ENCODE data around the gene SLC66A1. TPM values are rescaled to one million over a fixed set of nuclear protein-coding genes. Genes with fewer than 3 reads are reported as not detected.
A peak's percentile ranks its signal among the peaks of the same experiment; 100 is the strongest.

SLC66A1 gene
- total and polyA plus RNA-seq, 7 experiments from 2014 or later, result 1.3 to 8.4 (median 6.6) TPM

DNA sequence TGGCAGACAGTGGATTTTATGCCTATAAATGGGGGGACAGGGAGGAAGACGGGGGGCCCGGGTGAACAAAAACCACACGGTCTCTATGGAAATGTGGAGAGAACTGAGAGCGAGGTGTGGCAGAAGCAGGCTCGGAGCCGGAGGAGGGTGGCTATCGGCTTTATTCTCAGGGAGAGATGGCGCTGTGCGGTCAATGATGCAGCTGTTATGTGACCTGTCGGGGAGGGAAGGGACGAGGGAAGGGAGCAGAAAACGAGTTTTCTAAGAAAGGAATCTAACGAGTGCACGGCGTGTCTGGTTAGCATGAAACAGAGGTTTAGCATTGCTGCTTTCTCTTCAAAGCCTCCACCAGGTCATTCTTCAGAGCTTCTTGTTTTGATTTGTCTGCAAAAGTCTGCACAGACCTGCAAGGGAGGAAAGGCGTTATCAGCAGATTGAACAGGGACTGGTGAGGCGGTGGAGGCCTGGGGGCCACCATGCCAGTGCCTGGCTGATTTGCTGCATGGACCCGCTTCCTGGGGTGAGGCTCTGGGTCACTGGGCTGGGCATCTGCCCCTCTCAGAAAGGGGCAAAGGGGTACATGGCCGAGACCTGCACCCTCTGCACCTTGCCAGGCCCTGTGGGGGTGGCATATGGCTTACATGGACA, 27.2 kb downstream of the SLC66A1 start:
- no peak for DNase-seq
- H3K9me3 ChIP-seq (ENCODE audit: control insufficient read depth in 2 of 3, low read length in 3 of 3), result no peaks in the 10 kb centered on the region
- H3K27me3 Mint-ChIP-seq, result no peaks in the 10 kb centered on the region
- ChIA-PET CTCF (interaction anchor here (0.7 kb wide), 1 partner anchor 302 kb away, joined by 3 read pairs; no protein-coding TSS in a partner anchor), POLR2A (no interaction called here)
- no peak overlapping the region for H3K4me3 Mint-ChIP-seq
- H3K27me3 ChIP-seq (ENCODE audit: control insufficient read depth in 2 of 2, insufficient read depth in 2 of 2, low read length in 2 of 2), result no peaks in the 10 kb centered on the region
- H3K27ac ChIP-seq (ENCODE audit: low read depth, low read length), result no peak overlapping the region
- intact Hi-C loops (cut with micrococcal nuclease), result no loop called here
- no peaks in the 10 kb centered on the region for H3K4me1 ChIP-seq (ENCODE audit: control insufficient read depth in 2 of 2, insufficient read depth in 2 of 2, low read length in 2 of 2)
- H3K27ac Mint-ChIP-seq, result peak overlapping the region in 3 of 9 donors; percentile 13 to 48 (median 17)
- ATAC-seq, result no peak
- H3K36me3 Mint-ChIP-seq, result peaks cover 0 to 34% (median 8%) of the 10 kb centered on the region in 5 donors
- no peak overlapping the region for H3K4me3 ChIP-seq (ENCODE audit: low read length)
- H3K36me3 ChIP-seq (ENCODE audit: control insufficient read depth in 2 of 3, insufficient read depth in 3 of 3, low read length in 3 of 3), result peaks cover 11 to 64% (median 21%) of the 10 kb centered on the region in 3 experiments
- peaks cover 0 to 10% (median 5%) of the 10 kb centered on the region in 7 donors for H3K4me1 Mint-ChIP-seq
- peaks cover 0 to 3% (median 0%) of the 10 kb centered on the region in 11 donors for H3K9me3 Mint-ChIP-seq

DNA sequence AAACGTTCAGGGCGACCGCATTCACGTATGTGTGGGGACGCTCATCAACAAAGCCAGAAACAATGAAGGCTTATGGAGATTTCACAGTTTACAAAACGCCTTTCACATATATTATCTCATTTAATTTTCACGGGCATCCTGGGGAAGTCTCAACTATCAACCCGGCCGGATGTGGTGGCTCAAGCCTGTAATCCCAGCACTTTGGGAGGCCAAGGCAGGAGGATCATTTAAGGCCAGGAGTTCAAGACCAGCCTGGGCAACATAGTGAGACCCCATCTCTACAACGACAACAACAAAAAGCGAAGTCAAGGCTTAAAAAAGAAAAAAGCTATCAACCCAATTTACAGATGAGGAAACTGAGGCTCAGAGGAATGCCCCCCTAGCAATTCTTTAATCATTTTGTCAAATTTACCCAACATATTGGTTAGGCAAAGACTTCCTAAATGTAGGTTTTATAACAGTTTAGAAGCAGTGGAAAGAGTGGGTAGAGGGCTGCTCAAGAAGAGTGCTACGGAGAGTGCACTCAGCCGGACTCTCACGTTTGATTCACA, 28.3 kb downstream of the SLC66A1 start:
- H3K9me3 ChIP-seq (ENCODE audit: control insufficient read depth in 2 of 3, low read length in 3 of 3), result no peaks in the 10 kb centered on the region
- ATAC-seq, result no peak
- H3K36me3 Mint-ChIP-seq, result peaks cover 0 to 35% (median 11%) of the 10 kb centered on the region in 5 donors
- no peak overlapping the region for H3K4me3 Mint-ChIP-seq
- H3K27me3 Mint-ChIP-seq, result no peaks in the 10 kb centered on the region
- H3K36me3 ChIP-seq (ENCODE audit: control insufficient read depth in 2 of 3, insufficient read depth in 3 of 3, low read length in 3 of 3), result peaks cover 11 to 75% (median 21%) of the 10 kb centered on the region in 3 experiments
- H3K4me1 ChIP-seq (ENCODE audit: control insufficient read depth in 2 of 2, insufficient read depth in 2 of 2, low read length in 2 of 2), result no peaks in the 10 kb centered on the region
- DNase-seq, result no peak
- H3K4me3 ChIP-seq (ENCODE audit: low read length), result no peak overlapping the region
- no peaks in the 10 kb centered on the region for H3K27me3 ChIP-seq (ENCODE audit: control insufficient read depth in 2 of 2, insufficient read depth in 2 of 2, low read length in 2 of 2)
- H3K9me3 Mint-ChIP-seq, result peaks cover 0 to 3% (median 0%) of the 10 kb centered on the region in 11 donors
- H3K27ac Mint-ChIP-seq, result peak overlapping the region in 2 of 9 donors; percentile 44 to 63
- intact Hi-C loops (cut with micrococcal nuclease), result loop anchor here (2.0 kb wide), 3 partner anchors 28 to 312 kb away; partner anchors contain the start of genes AKR7A2 (in 1 of the 2) and SLC66A1 (in 1 of the 2)
- peaks cover 0 to 10% (median 5%) of the 10 kb centered on the region in 7 donors for H3K4me1 Mint-ChIP-seq
- ChIA-PET CTCF (no interaction called here), POLR2A (no interaction called here)
- no peak overlapping the region for H3K27ac ChIP-seq (ENCODE audit: low read depth, low read length)

DNA sequence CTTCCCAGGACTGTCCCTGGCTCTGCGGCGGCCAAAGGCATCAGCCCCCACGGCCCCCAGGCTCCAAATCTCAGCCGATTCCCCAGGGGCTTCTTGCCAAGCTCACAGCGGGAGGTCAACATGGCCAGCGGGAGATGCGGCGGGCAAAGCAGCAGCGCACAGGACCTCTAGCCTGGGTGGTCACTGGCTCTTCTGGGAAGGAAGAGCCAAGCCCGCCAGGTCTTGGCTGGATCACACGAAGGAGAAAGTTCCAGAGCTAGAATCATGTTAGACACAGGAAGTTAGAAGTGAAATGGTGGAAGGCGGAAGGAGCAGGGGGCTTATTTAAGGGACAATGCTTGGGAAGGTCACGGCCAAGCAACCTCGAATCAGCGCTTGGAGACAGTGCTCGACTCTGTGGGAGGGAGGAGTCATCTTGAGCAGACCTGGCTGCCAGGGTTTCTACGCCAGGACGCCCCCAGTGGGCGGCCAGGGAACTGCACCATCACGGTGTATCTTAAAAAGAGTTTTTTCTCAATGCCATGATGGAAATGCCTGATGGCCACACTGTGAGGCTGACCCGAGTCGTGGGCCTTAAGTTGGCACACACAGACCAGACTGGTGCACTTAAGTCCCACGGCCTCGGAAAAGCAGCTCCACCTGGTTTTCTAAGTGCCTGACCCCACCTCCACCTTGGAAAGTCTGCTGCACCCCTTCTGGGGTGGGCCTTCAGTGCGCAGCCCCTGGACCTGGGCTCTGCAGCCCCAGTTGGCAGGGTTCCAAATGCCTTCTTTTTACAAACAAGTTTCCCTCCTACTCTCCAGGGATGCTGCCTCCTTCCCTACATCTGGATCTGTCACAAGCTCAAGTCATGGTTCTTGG, 29.3 kb downstream of the SLC66A1 start:
- H3K27me3 Mint-ChIP-seq, result no peaks in the 10 kb centered on the region
- no peak overlapping the region for H3K4me3 Mint-ChIP-seq
- H3K4me1 ChIP-seq (ENCODE audit: control insufficient read depth in 2 of 2, insufficient read depth in 2 of 2, low read length in 2 of 2), result no peaks in the 10 kb centered on the region
- peaks cover 0 to 41% (median 13%) of the 10 kb centered on the region in 5 donors for H3K36me3 Mint-ChIP-seq
- H3K27me3 ChIP-seq (ENCODE audit: control insufficient read depth in 2 of 2, insufficient read depth in 2 of 2, low read length in 2 of 2), result no peaks in the 10 kb centered on the region
- POLR2A ChIA-PET, result interaction anchor here (0.7 kb wide), 1 partner anchor 284 kb away, joined by 3 read pairs; no protein-coding TSS in a partner anchor
- CTCF ChIA-PET, result interaction anchor here (0.6 to 1.3 kb wide), 8 partner anchors 11 to 1591 kb away, joined by 3 to 4 read pairs (median 3); no protein-coding TSS in a partner anchor
- H3K9me3 ChIP-seq (ENCODE audit: control insufficient read depth in 2 of 3, low read length in 3 of 3), result no peaks in the 10 kb centered on the region
- H3K4me3 ChIP-seq (ENCODE audit: low read length), result no peak overlapping the region
- peaks cover 0 to 12% (median 7%) of the 10 kb centered on the region in 7 donors for H3K4me1 Mint-ChIP-seq
- intact Hi-C loops (cut with micrococcal nuclease), result loop anchor here (1.0 to 2.0 kb wide), 4 partner anchors 29 to 311 kb away; partner anchors contain the start of genes AKR7A2 (in 1 of the 2) and SLC66A1 (in 1 of the 2)
- H3K36me3 ChIP-seq (ENCODE audit: control insufficient read depth in 2 of 3, insufficient read depth in 3 of 3, low read length in 3 of 3), result peaks cover 11 to 80% (median 20%) of the 10 kb centered on the region in 3 experiments
- peak overlapping the region; percentile 31 for H3K27ac ChIP-seq (ENCODE audit: low read depth, low read length)
- peak; percentile 90 for ATAC-seq
- H3K27ac Mint-ChIP-seq, result peak overlapping the region in 8 of 9 donors; percentile 5 to 93 (median 73)
- peaks cover 0 to 3% (median 0%) of the 10 kb centered on the region in 11 donors for H3K9me3 Mint-ChIP-seq
- peak; percentile 56 to 79 (median 69) for DNase-seq

DNA sequence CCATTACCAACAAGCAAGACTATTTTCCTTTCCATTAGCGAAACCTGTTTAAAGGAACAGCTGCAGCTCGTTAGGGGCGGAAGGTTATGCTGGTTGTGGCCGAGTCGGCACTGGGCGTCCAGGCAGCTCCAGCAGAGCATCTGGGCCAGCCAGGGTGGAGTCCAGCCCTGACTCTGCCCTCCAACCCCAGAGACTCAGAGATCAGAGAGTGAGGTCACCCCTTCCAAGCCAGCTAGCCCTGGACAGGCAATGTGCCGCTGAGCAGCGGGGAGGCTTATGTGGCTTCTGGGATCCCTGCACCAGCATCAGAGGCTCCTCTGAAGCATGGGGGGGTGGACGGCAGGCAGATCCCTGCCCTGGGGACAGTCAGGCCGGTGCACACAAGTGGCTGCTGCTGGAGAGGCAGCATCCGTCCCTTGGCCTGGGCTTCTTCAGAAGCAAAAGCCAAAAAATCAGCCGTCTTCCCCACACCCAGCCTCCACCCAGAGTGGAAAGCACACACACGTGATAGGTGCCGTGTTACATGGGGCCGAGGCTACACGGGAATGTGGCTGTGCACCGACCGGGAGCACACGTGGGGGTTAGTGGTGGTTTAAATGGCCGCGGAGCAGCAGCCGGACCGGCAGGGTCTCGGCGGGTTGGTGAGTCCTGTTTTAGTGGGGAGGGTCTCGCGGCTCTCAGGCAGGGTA, 30.1 kb downstream of the SLC66A1 start:
- H3K4me1 ChIP-seq (ENCODE audit: control insufficient read depth in 2 of 2, insufficient read depth in 2 of 2, low read length in 2 of 2), result no peaks in the 10 kb centered on the region
- Mint-ChIP-seq H3K9me3 (peaks cover 0 to 3% (median 0%) of the 10 kb centered on the region in 11 donors), H3K36me3 (peaks cover 0 to 41% (median 13%) of the 10 kb centered on the region in 5 donors), H3K27me3 (no peaks in the 10 kb centered on the region), H3K27ac (peak overlapping the region in 4 of 9 donors; percentile 66 to 89 (median 79)), H3K4me3 (no peak overlapping the region), H3K4me1 (peaks cover 0 to 12% (median 8%) of the 10 kb centered on the region in 7 donors)
- peaks cover 11 to 80% (median 17%) of the 10 kb centered on the region in 3 experiments for H3K36me3 ChIP-seq (ENCODE audit: control insufficient read depth in 2 of 3, insufficient read depth in 3 of 3, low read length in 3 of 3)
- ChIA-PET CTCF (interaction anchor here (0.5 to 1.3 kb wide), 10 partner anchors 12 to 1590 kb away, joined by 3 to 5 read pairs (median 3); no protein-coding TSS in a partner anchor), POLR2A (interaction anchor here (0.7 kb wide), 1 partner anchor 283 kb away, joined by 3 read pairs; no protein-coding TSS in a partner anchor)
- DNase-seq, result no peak
- H3K9me3 ChIP-seq (ENCODE audit: control insufficient read depth in 2 of 3, low read length in 3 of 3), result no peaks in the 10 kb centered on the region
- no peak for ATAC-seq
- intact Hi-C loops (cut with micrococcal nuclease), result no loop called here
- H3K4me3 ChIP-seq (ENCODE audit: low read length), result no peak overlapping the region
- H3K27me3 ChIP-seq (ENCODE audit: control insufficient read depth in 2 of 2, insufficient read depth in 2 of 2, low read length in 2 of 2), result no peaks in the 10 kb centered on the region
- no peak overlapping the region for H3K27ac ChIP-seq (ENCODE audit: low read depth, low read length)

DNA sequence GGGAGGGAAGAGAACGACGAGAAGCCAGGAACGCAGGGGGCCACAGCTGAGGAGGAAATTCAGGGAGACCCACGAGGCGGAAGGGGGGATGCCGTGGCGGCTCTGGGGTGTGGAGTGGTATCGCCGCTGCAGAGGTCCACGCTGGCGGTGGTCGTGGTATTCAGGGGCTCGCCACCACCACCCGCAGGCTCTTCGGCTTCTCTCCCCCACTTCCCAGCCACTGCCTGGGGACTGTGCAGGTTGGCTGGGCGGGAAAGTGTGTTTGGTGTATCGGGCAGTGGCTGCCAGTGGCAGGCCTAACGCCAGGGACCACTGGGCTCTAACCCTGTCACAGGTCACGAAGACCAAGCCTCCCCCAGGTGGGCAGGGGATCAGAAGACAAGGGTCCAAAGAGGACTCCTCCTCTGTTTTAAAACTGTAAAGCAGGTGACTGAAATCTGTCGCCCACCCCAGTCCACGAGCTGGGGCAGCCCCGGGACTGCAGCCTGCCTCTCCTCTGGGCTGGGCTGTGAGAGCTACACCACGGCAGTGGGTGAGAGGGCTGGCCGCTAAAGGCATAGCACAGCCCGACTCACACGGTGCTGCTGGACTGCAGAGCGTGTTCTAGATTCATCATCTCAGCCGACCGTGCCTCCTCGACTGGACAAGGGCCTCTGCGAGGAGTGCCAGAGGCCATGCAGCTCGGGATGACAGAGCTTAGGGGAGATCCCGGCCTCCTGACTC, 30.9 kb downstream of the SLC66A1 start:
- H3K4me3 Mint-ChIP-seq, result no peak overlapping the region
- ATAC-seq, result no peak
- Histone ChIP-seq H3K27ac (ENCODE audit: low read depth, low read length) (no peak overlapping the region), H3K4me3 (ENCODE audit: low read length) (no peak overlapping the region), H3K9me3 (ENCODE audit: control insufficient read depth in 2 of 3, low read length in 3 of 3) (no peaks in the 10 kb centered on the region), H3K27me3 (ENCODE audit: control insufficient read depth in 2 of 2, insufficient read depth in 2 of 2, low read length in 2 of 2) (no peaks in the 10 kb centered on the region), H3K4me1 (ENCODE audit: control insufficient read depth in 2 of 2, insufficient read depth in 2 of 2, low read length in 2 of 2) (no peaks in the 10 kb centered on the region), H3K36me3 (ENCODE audit: control insufficient read depth in 2 of 3, insufficient read depth in 3 of 3, low read length in 3 of 3) (peaks cover 11 to 81% (median 17%) of the 10 kb centered on the region in 3 experiments)
- peaks cover 0 to 3% (median 0%) of the 10 kb centered on the region in 11 donors for H3K9me3 Mint-ChIP-seq
- peaks cover 0 to 37% (median 13%) of the 10 kb centered on the region in 5 donors for H3K36me3 Mint-ChIP-seq
- H3K4me1 Mint-ChIP-seq, result peaks cover 0 to 12% (median 8%) of the 10 kb centered on the region in 7 donors
- ChIA-PET POLR2A (no interaction called here), CTCF (interaction anchor here (0.6 to 1.1 kb wide), 2 partner anchors 24 to 64 kb away, joined by 3 to 4 read pairs; no protein-coding TSS in a partner anchor)
- peak overlapping the region in 3 of 9 donors; percentile 59 to 70 (median 60) for H3K27ac Mint-ChIP-seq
- DNase-seq, result no peak
- no peaks in the 10 kb centered on the region for H3K27me3 Mint-ChIP-seq
- intact Hi-C loops (cut with micrococcal nuclease), result no loop called here
